HEK293 (cell line): ENCODE results near the gene OR1J4.

Source experiments
- CTCF ChIP-seq: fragments of 450-650 bp; formaldehyde crosslinking; IDR thresholded peaks from 2 replicates; pipeline ENCODE4 v1.5.1; 2016; ENCODE audit warnings: missing biosample characterization, missing genetic modification characterization
- GFI1B ChIP-seq: fragments of 450-650 bp; formaldehyde crosslinking; IDR thresholded peaks from 2 replicates; pipeline ENCODE4 v1.5.1; 2016; ENCODE audit warnings: missing biosample characterization, missing genetic modification characterization
- HIC1 ChIP-seq: fragments of 450-650 bp; formaldehyde crosslinking; IDR thresholded peaks from 2 replicates; pipeline ENCODE4 v1.5.1; 2016; ENCODE audit warnings: missing biosample characterization, missing genetic modification characterization
- HOXA7 ChIP-seq: sonication (generic); formaldehyde crosslinking; IDR thresholded peaks from 2 replicates; pipeline ENCODE4 v1.8.1; 2022; ENCODE audit warnings: missing genetic modification reagents, borderline replicate concordance
- KLF16 ChIP-seq: fragments of 450-650 bp; formaldehyde crosslinking; IDR thresholded peaks from 2 replicates; pipeline ENCODE4 v1.5.1; 2017; ENCODE audit warnings: missing biosample characterization, missing genetic modification characterization
- KLF17 ChIP-seq: fragments of 450-650 bp; formaldehyde crosslinking; IDR thresholded peaks from 2 replicates; pipeline ENCODE4 v1.5.1; 2016; ENCODE audit warnings: missing biosample characterization, missing genetic modification characterization
- REST ChIP-seq: fragments of 450-650 bp; formaldehyde crosslinking; IDR thresholded peaks from 2 replicates; pipeline ENCODE4 v1.5.1; 2016; ENCODE audit warnings: missing biosample characterization, missing genetic modification characterization
- SCRT2 ChIP-seq: fragments of 450-650 bp; formaldehyde crosslinking; IDR thresholded peaks from 2 replicates; pipeline ENCODE4 v1.5.1; 2016; ENCODE audit warnings: missing biosample characterization, missing genetic modification characterization
- SETDB1 ChIP-seq: IDR thresholded peaks from one replicate; pipeline ENCODE4 v1.6.1; 2017; ENCODE audit warnings: mild to moderate bottlenecking, low read length, moderate library complexity, mixed read lengths; ENCODE audit not compliant: insufficient read length
- TSHZ1 ChIP-seq: fragments of 450-650 bp; formaldehyde crosslinking; IDR thresholded peaks from 2 replicates; pipeline ENCODE4 v1.5.1; 2016; ENCODE audit warnings: missing biosample characterization, missing genetic modification characterization, borderline replicate concordance

GRCh38 chr9:122561446-122561845, 42.5 kb downstream of the OR1J4 start:
- TF ChIP-seq SETDB1: no peak
- no peak for TF ChIP-seq KLF16 (tag by site-specific recombination)
- TF ChIP-seq KLF17 (tag by site-specific recombination): no peak
- TF ChIP-seq CTCF (tag by site-specific recombination): no peak
- TF ChIP-seq REST (tag by site-specific recombination): no peak
- no peak for TF ChIP-seq HOXA7
- no peak for TF ChIP-seq SCRT2 (tag by site-specific recombination)
- no peak for TF ChIP-seq GFI1B (tag by site-specific recombination)
- TF ChIP-seq HIC1 (tag by site-specific recombination): no peak
- TF ChIP-seq TSHZ1: no peak
